ENCODE measurements around the gene EIF2S1. TPM values are rescaled to one million over a fixed set of nuclear protein-coding genes. Genes with fewer than 3 reads are reported as not detected.

The EIF2S1 gene
- total RNA-seq, 1 donor from 2014 or later, result 88.3 TPM

GRCh38 chr14:67345583-67345982 lies 14.5 kb upstream of the EIF2S1 start:
- Mint-ChIP-seq H3K27ac (ENCODE audit: unreplicated experiment) (no peak overlapping the region), H3K9me3 (ENCODE audit: low read depth) (no peaks in the 10 kb centered on the region), H3K4me1 (ENCODE audit: low read depth) (peaks cover 7% of the 10 kb centered on the region), H3K4me3 (ENCODE audit: unreplicated experiment) (no peak overlapping the region), H3K27me3 (ENCODE audit: low read depth) (no peaks in the 10 kb centered on the region), H3K36me3 (ENCODE audit: low read depth) (peaks cover 33% of the 10 kb centered on the region)
- TF ChIP-seq CTCF (IDR thresholded peaks at IDR 0.05), result no peak
- DNase-seq (ENCODE audit: low spot score), result no peak

- DNase-seq (ENCODE audit: low spot score), result no peak
- TF ChIP-seq CTCF (IDR thresholded peaks at IDR 0.05), result no peak
- no peak overlapping the region for H3K4me3 Mint-ChIP-seq (ENCODE audit: unreplicated experiment)
- no peak overlapping the region for H3K27ac Mint-ChIP-seq (ENCODE audit: unreplicated experiment)
- peaks cover 20% of the 10 kb centered on the region for H3K36me3 Mint-ChIP-seq (ENCODE audit: low read depth)
- H3K9me3 Mint-ChIP-seq (ENCODE audit: low read depth), result no peaks in the 10 kb centered on the region
- peaks cover 15% of the 10 kb centered on the region for H3K4me1 Mint-ChIP-seq (ENCODE audit: low read depth)
- no peaks in the 10 kb centered on the region for H3K27me3 Mint-ChIP-seq (ENCODE audit: low read depth)
Measured at GRCh38 chr14:67352055-67352454, 8.1 kb upstream of the EIF2S1 start.

GRCh38 chr14:67357186-67357968 lies 2.8 kb upstream of the EIF2S1 start:
- no peak for TF ChIP-seq CTCF (IDR thresholded peaks at IDR 0.05)
- peak overlapping the region; percentile 97 for H3K4me3 Mint-ChIP-seq (ENCODE audit: unreplicated experiment)
- peaks cover 1% of the 10 kb centered on the region for H3K36me3 Mint-ChIP-seq (ENCODE audit: low read depth)
- no peaks in the 10 kb centered on the region for H3K27me3 Mint-ChIP-seq (ENCODE audit: low read depth)
- peak overlapping the region; percentile 15 for H3K27ac Mint-ChIP-seq (ENCODE audit: unreplicated experiment)
- H3K9me3 Mint-ChIP-seq (ENCODE audit: low read depth), result no peaks in the 10 kb centered on the region
- no peak for DNase-seq (ENCODE audit: low spot score)
- H3K4me1 Mint-ChIP-seq (ENCODE audit: low read depth), result peaks cover 57% of the 10 kb centered on the region

DNA sequence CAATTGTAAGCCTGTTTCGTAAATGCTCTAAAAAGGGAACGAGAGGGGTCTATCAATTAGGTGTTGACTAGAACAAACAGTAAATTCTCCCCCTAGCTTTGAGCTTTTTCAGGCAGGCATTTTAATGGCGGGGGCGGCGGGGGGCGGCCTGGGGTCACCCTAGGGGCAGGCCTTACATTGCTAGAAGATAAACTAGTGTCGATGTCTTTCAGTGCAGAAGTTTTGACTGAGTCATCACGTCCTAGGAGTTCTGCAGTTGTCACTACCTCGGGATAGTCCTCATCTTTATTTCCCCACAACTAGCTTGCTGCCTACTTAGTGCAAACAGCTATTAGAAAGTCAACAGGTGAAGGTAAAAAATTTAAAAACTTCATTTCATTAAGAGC lies 2.2 kb upstream of the EIF2S1 start:
- peak overlapping the region; percentile 100 for H3K27ac Mint-ChIP-seq (ENCODE audit: unreplicated experiment)
- H3K27me3 Mint-ChIP-seq (ENCODE audit: low read depth), result no peaks in the 10 kb centered on the region
- no peak for TF ChIP-seq CTCF (IDR thresholded peaks at IDR 0.05)
- peaks cover 62% of the 10 kb centered on the region for H3K4me1 Mint-ChIP-seq (ENCODE audit: low read depth)
- DNase-seq (ENCODE audit: low spot score), result no peak
- H3K36me3 Mint-ChIP-seq (ENCODE audit: low read depth), result no peaks in the 10 kb centered on the region
- H3K4me3 Mint-ChIP-seq (ENCODE audit: unreplicated experiment), result peak overlapping the region; percentile 97
- no peaks in the 10 kb centered on the region for H3K9me3 Mint-ChIP-seq (ENCODE audit: low read depth)

- H3K4me3 Mint-ChIP-seq (ENCODE audit: unreplicated experiment), result peak overlapping the region; percentile 97
- peak overlapping the region; percentile 100 for H3K27ac Mint-ChIP-seq (ENCODE audit: unreplicated experiment)
- H3K36me3 Mint-ChIP-seq (ENCODE audit: low read depth), result no peaks in the 10 kb centered on the region
- no peak for DNase-seq (ENCODE audit: low spot score)
- no peak for TF ChIP-seq CTCF (IDR thresholded peaks at IDR 0.05)
- H3K9me3 Mint-ChIP-seq (ENCODE audit: low read depth), result no peaks in the 10 kb centered on the region
- peaks cover 69% of the 10 kb centered on the region for H3K4me1 Mint-ChIP-seq (ENCODE audit: low read depth)
- no peaks in the 10 kb centered on the region for H3K27me3 Mint-ChIP-seq (ENCODE audit: low read depth)
Measured at GRCh38 chr14:67358924-67359774, 979 bp upstream of the EIF2S1 start.

All from chondrocyte (in vitro differentiated cells).